Naive B cell (primary cell): ENCODE data around the gene FMNL3. TPM values are rescaled to one million over a fixed set of nuclear protein-coding genes. Genes with fewer than 3 reads are reported as not detected.
"Not testable (repeated sequence)": the region's sequence is repeated elsewhere in the genome, so short reads cannot be mapped to it uniquely, and the experiment has no call there.

ENCODE experiments used
- ATAC-seq, 2 donors: fragments of 150-1000 bp; cut with Tn5 transposase; 2 replicates each; pipeline ENCODE4 v1.10.0; 2021; ENCODE audit warnings: low read depth in 2 of 2, mild to moderate bottlenecking in 2 of 2, moderate library complexity in 2 of 2
- DNase-seq: peaks from one replicate; pipeline ENCODE4 v3.0.0; 2022
- H3K27ac Mint-ChIP-seq, 6 donors: one replicate each; pipeline ENCODE4 v1.8.0; 2020 to 2022; ENCODE audit warnings: mild to moderate bottlenecking in 6 of 6, mixed read lengths in 6 of 6, moderate library complexity in 5 of 6, inconsistent platforms in 2 of 6
- H3K27me3 Mint-ChIP-seq, 3 donors: one replicate each; pipeline ENCODE4 v1.8.0; 2021 to 2022; ENCODE audit warnings: mixed read lengths in 3 of 3, mild to moderate bottlenecking in 1 of 3
- H3K36me3 Mint-ChIP-seq, 2 donors: one replicate each; pipeline ENCODE4 v1.8.0; 2020 to 2022; ENCODE audit warnings: mixed read lengths in 2 of 2, inconsistent platforms in 1 of 2, mild to moderate bottlenecking in 1 of 2
- H3K4me1 Mint-ChIP-seq, 3 donors: one replicate each; pipeline ENCODE4 v1.8.0; 2020 to 2022; ENCODE audit warnings: mixed read lengths in 3 of 3, inconsistent platforms in 1 of 3, mild to moderate bottlenecking in 1 of 3, moderate library complexity in 1 of 3
- H3K4me3 Mint-ChIP-seq, 8 donors: one replicate each; pipeline ENCODE4 v1.8.0; 2020 to 2022; ENCODE audit warnings: mild to moderate bottlenecking in 8 of 8, mixed read lengths in 8 of 8, moderate library complexity in 8 of 8, inconsistent platforms in 2 of 8
- H3K9me3 Mint-ChIP-seq, 7 donors: one replicate each; pipeline ENCODE4 v1.8.0; 2020 to 2022; ENCODE audit warnings: mixed read lengths in 7 of 7, mild to moderate bottlenecking in 5 of 7, inconsistent platforms in 2 of 7, moderate library complexity in 1 of 7
- polyA plus RNA-seq, 6 donors: library from polyadenylated mRNA; unstranded; fragments of 300-500 nt; fragmentation: Illumina TruSeq; gene quantifications; one replicate each; pipeline ENCODE4 v1.2.3, GENCODE V29; 2021; ENCODE audit warnings: low read depth in 6 of 6

The FMNL3 gene
- polyA plus RNA-seq, 6 donors from 2014 or later, result 1.6 to 18.3 (median 15.2) TPM

DNA sequence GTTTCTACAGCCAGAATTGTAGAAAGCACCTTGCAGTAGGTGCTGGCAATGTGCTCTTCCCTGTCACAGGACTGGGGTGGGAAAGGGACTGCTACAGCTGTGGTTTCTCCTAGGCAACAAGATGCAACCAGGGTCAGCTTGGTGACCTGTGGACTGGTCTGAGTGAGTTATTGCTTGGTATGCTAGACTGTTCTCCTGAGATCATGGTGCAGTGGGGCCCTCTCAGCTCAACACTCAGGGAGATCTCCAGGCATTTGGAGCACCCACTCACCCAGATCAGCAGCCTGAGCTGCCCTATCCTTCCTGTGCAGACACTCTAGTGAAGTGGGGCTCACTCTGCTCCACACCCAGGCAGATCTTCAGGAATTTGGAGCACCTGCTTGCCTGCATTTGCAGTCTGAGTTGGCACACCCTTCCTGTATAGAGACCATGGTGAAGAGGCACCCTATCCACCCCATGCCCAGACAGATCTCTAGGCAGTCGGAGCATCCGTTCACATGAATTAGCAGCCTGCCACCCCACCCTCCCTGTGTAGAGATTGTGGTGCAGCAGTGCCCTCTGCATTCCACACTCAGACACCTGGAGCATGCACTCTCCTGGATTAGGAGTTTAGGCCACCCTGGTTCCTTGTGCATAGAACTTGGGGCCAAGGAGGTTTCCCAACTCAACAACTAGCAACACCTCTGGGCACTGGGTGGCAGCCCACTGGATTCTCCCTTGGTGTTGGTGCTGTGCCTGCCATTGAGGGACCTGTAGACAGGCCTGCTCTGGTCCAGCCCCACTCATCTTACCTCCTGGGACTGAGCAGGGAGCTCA is 97.9 kb downstream of the FMNL3 start:
- H3K9me3 Mint-ChIP-seq, result peaks cover 0 to 11% (median 8%) of the 10 kb centered on the region in 7 donors
- H3K27ac Mint-ChIP-seq, result no peak overlapping the region
- no peak for ATAC-seq
- H3K4me3 Mint-ChIP-seq, result no peak overlapping the region
- peaks cover 0 to 24% (median 11%) of the 10 kb centered on the region in 3 donors for H3K27me3 Mint-ChIP-seq
- DNase-seq, result no peak
- H3K36me3 Mint-ChIP-seq, result peaks cover 0 to 6% of the 10 kb centered on the region in 2 donors
- H3K4me1 Mint-ChIP-seq, result no peaks in the 10 kb centered on the region

GRCh38 chr12:49605539-49605938 is 101.7 kb downstream of the FMNL3 start, which contains the start of gene FAM186B:
Gene FAM186B (minus strand): TSS chr12:49605639. CDS start chr12:49605477, 162 bp downstream.
- not testable (repeated sequence) for H3K36me3 Mint-ChIP-seq

DNA sequence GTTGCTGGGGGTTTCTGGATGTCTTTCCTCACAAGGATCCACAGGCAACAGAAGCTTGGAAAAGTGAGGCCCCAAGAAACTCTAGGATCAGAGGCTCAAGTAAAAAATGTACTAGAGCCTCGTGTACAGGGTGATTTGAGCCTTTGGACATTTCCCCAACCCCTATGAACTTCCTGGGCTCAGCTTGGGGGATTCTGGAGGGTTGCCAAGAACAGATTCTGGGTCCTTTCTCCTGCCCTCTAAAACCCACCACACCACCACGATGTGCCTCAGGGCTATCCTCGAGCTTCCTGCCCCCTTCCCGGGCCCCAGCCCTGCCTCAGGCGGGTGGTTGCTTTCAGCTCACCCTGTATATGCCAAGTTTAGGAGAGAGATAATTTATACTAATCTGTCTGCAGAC is 102.3 kb downstream of the FMNL3 start:
- DNase-seq, result no peak
- H3K4me1 Mint-ChIP-seq, result peaks cover 0 to 4% (median 0%) of the 10 kb centered on the region in 3 donors
- H3K27ac Mint-ChIP-seq, result peak overlapping the region in 1 of 6 donors; percentile 22
- no peak for ATAC-seq
- H3K4me3 Mint-ChIP-seq, result no peak overlapping the region
- H3K27me3 Mint-ChIP-seq, result peaks cover 0 to 8% (median 4%) of the 10 kb centered on the region in 3 donors
- peaks cover 0 to under 1% of the 10 kb centered on the region in 2 donors for H3K36me3 Mint-ChIP-seq
- H3K9me3 Mint-ChIP-seq, result peaks cover 0 to 2% (median 1%) of the 10 kb centered on the region in 7 donors

More at GRCh38 chr12:49605539-49605938, 101.7 kb downstream of the FMNL3 start, which contains the start of gene FAM186B:
- H3K9me3 Mint-ChIP-seq, DNase-seq, H3K4me1 Mint-ChIP-seq, ATAC-seq, H3K4me3 Mint-ChIP-seq: not testable (repeated sequence)
- Mint-ChIP-seq H3K27ac (peak within 1 kb of the TSS in 2 of 6 donors; percentile 22 to 51), H3K27me3 (peaks cover 0 to 14% (median 4%) of the 10 kb centered on the region in 3 donors)

DNA sequence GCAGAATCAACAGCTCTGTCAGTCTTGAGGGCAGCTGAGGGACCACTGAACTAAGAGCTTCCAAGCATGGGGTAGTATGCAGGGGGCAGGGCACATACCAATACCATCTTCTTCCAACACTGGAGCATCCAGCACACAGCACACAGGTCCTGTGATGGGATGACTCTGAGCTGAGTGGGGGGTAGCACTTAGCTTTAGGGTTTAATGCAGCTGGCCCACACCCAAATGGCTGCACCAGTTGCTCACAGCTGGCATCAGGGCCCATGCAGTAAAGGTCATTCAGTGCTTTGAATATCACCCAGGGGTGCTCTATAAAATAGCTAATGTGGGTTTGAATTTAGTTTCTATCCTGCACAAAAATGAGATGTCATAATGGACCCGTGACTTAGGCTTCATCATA is 103.5 kb downstream of the FMNL3 start:
- no peak for ATAC-seq
- Mint-ChIP-seq H3K27me3 (peaks cover 0 to 4% (median 0%) of the 10 kb centered on the region in 3 donors), H3K4me1 (peaks cover 5 to 10% (median 5%) of the 10 kb centered on the region in 3 donors), H3K9me3 (no peaks in the 10 kb centered on the region), H3K4me3 (no peak overlapping the region), H3K27ac (no peak overlapping the region), H3K36me3 (no peaks in the 10 kb centered on the region)
- DNase-seq, result no peak

DNA sequence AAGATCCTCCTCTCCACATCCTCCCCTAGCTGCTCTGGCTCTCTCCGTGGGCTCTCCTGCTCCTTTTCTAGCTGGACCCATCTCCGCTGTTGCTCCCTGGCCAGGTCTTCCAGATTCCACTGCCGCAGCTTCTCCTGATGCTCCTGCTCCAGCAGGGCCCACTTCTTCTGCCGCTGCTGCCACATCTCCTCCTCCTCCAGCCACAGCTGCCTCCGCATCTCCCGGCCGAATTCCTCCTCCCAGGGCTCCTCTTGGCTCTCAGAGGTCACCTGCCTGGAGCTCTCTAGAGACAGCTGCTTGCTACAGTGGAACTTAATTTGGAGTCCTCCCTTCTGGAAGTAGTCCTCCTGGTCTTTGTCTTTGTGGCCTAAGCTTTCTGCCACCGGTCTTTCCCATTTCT is 107.2 kb downstream of the FMNL3 start:
- H3K9me3 Mint-ChIP-seq, result no peaks in the 10 kb centered on the region
- H3K36me3 Mint-ChIP-seq, result no peaks in the 10 kb centered on the region
- H3K4me3 Mint-ChIP-seq, result peak overlapping the region in 1 of 8 donors; percentile 67
- H3K4me1 Mint-ChIP-seq, result peaks cover 5 to 14% (median 10%) of the 10 kb centered on the region in 3 donors
- DNase-seq (no peak), ATAC-seq (no peak)
- no peaks in the 10 kb centered on the region for H3K27me3 Mint-ChIP-seq
- no peak overlapping the region for H3K27ac Mint-ChIP-seq

- Mint-ChIP-seq H3K27me3 (no peaks in the 10 kb centered on the region), H3K36me3 (no peaks in the 10 kb centered on the region), H3K9me3 (no peaks in the 10 kb centered on the region), H3K27ac (no peak overlapping the region), H3K4me3 (no peak overlapping the region), H3K4me1 (peaks cover 5 to 14% (median 10%) of the 10 kb centered on the region in 3 donors)
- ATAC-seq (no peak), DNase-seq (no peak)
Measured at GRCh38 chr12:49598527-49598926, 108.7 kb downstream of the FMNL3 start.

- Mint-ChIP-seq H3K4me3 (no peak overlapping the region), H3K9me3 (peaks cover 2 to 15% (median 4%) of the 10 kb centered on the region in 7 donors), H3K36me3 (peaks cover 19 to 26% of the 10 kb centered on the region in 2 donors), H3K27ac (peak overlapping the region in 2 of 6 donors; percentile 68 to 79), H3K4me1 (no peaks in the 10 kb centered on the region), H3K27me3 (no peaks in the 10 kb centered on the region)
- no peak for DNase-seq
- ATAC-seq, result no peak
Measured at GRCh38 chr12:49588721-49589516, 118.3 kb downstream of the FMNL3 start.

DNA sequence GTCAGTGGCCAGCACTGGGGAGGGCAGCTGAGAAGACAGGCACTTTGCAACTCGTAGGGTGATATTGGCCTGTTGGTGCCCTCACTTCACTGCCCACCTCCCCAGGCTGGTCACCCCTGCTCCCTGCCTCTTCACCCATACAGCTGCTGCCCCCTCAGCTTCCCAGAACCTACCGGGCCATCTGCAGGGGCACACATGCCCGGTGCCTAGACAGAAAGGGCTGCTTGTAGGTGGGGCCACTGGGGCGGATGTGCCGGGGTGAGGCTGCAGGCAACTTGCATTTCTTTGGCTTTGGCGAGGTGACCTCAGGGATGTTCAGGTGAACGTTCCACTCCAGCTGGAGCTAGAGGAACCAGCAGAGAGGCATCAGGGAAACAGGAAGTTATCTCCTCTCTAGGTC is 118.9 kb downstream of the FMNL3 start:
- ATAC-seq, result no peak

GRCh38 chr12:49587174-49587908 is 119.9 kb downstream of the FMNL3 start:
- Mint-ChIP-seq H3K9me3 (peaks cover 2 to 15% (median 4%) of the 10 kb centered on the region in 7 donors), H3K4me1 (peaks cover 1 to 5% (median 4%) of the 10 kb centered on the region in 3 donors), H3K27me3 (no peaks in the 10 kb centered on the region), H3K4me3 (no peak overlapping the region), H3K27ac (peak overlapping the region in 1 of 6 donors; percentile 32), H3K36me3 (peaks cover 19 to 31% of the 10 kb centered on the region in 2 donors)
- no peak for DNase-seq
- ATAC-seq, result no peak

More for the DNA sequence above, 118.9 kb downstream of the FMNL3 start:
- Mint-ChIP-seq H3K36me3 (peaks cover 19 to 31% of the 10 kb centered on the region in 2 donors), H3K27me3 (no peaks in the 10 kb centered on the region), H3K27ac (no peak overlapping the region), H3K9me3 (peaks cover 2 to 15% (median 4%) of the 10 kb centered on the region in 7 donors), H3K4me3 (no peak overlapping the region), H3K4me1 (no peaks in the 10 kb centered on the region)
- DNase-seq, result no peak

Other genes starting within 250 kb of the FMNL3 start
- under 1 TPM in 3 of 6 donors, not detected in 3; 0.09 to 0.33 (median 0.18) TPM for gene KCNH3, start 168.4 kb downstream of the FMNL3 start, polyA plus RNA-seq
- 10 to 100 TPM; 41.5 to 54.5 (median 51.1) TPM for gene MCRS1, start 139.3 kb downstream of the FMNL3 start, polyA plus RNA-seq
- gene FAM186B, start 101.8 kb downstream of the FMNL3 start, polyA plus RNA-seq, result under 1 TPM in 3 of 6 donors, not detected in 3; 0.16 to 0.21 (median 0.17) TPM
- 1 to 10 TPM; 1.3 to 3.4 (median 2.0) TPM for gene PRPF40B, start 83.8 kb downstream of the FMNL3 start, polyA plus RNA-seq
- 1,000 to 10,000 TPM in 1 of 6 donors, 100 to 1,000 TPM in 5; 740 to 1,714 (median 822) TPM for gene TMBIM6, start 34.2 kb upstream of the FMNL3 start, polyA plus RNA-seq
- 1 to 10 TPM in 3 of 6 donors, under 1 TPM in 2, not detected in 1; 0.70 to 4.0 (median 1.2) TPM for gene NCKAP5L, start 121.0 kb upstream of the FMNL3 start, polyA plus RNA-seq
- gene BCDIN3D, start 135.7 kb upstream of the FMNL3 start, polyA plus RNA-seq, result 10 to 100 TPM in 1 of 6 donors, 1 to 10 TPM in 5; 7.2 to 10.7 (median 9.0) TPM
- not detected for gene FAIM2, start 196.5 kb upstream of the FMNL3 start, polyA plus RNA-seq
- gene AQP2, start 243.3 kb upstream of the FMNL3 start, polyA plus RNA-seq, result not detected